HEK293 (cell line): ENCODE measurements around the gene HRAS.

Source experiments
- CTCF ChIA-PET: fragments of 350-600 bp; formaldehyde crosslinking; extraction: SDS; loops from one replicate; lab custom pipeline; 2021; ENCODE audit warnings: antibody characterized with exemption; lab: Yijun Ruan, JAX
- POLR2A ChIA-PET: fragments of 300-600 bp; formaldehyde crosslinking; extraction: SDS; loops from one replicate; lab custom pipeline; 2020; ENCODE audit warnings: antibody characterized with exemption, inconsistent platforms; lab: Yijun Ruan, JAX
- H3K27ac ChIP-seq: fragments of 200-500 bp; sonication (Bioruptor generic); 2 replicates; pipeline ENCODE4 v1.5.1; 2014; ENCODE audit warnings: low read depth, low read length, control low read depth, inconsistent platforms; ENCODE audit errors: extremely low read depth
- H3K36me3 ChIP-seq, 2 experiments: fragments of 200-500 bp in 1 of 2; sonication (Bioruptor generic) in 1 of 2; 1 replicate in 1 of 2; 2 replicates in 1 of 2; pipeline ENCODE4 v1.5.1; 2014 to 2017; ENCODE audit warnings: inconsistent platforms in 2 of 2, low read length in 2 of 2; ENCODE audit not compliant: control insufficient read depth in 2 of 2, insufficient read depth in 1 of 2
- H3K4me1 ChIP-seq: fragments of 200-500 bp; sonication (Bioruptor generic); 2 replicates; pipeline ENCODE4 v1.5.1; 2014; ENCODE audit warnings: mild to moderate bottlenecking, low read length, inconsistent platforms; ENCODE audit not compliant: control insufficient read depth, insufficient read depth
- H3K4me3 ChIP-seq: 2 replicates; pipeline ENCODE4 v1.5.1; 2011; ENCODE audit warnings: low read depth, mild to moderate bottlenecking, control low read depth, low read length, moderate library complexity
- H3K9me3 ChIP-seq: fragments of 200-500 bp; sonication (Bioruptor generic); 2 replicates; pipeline ENCODE4 v1.5.1; 2014; ENCODE audit warnings: low read depth, low read length, inconsistent platforms; ENCODE audit not compliant: control insufficient read depth, insufficient read depth
- GLIS1 ChIP-seq: fragments of 450-650 bp; formaldehyde crosslinking; IDR thresholded peaks from 2 replicates; pipeline ENCODE4 v1.5.1; 2016; ENCODE audit warnings: missing biosample characterization, missing genetic modification characterization
- ZBTB1 ChIP-seq: fragments of 450-650 bp; formaldehyde crosslinking; IDR thresholded peaks from 2 replicates; pipeline ENCODE4 v1.5.1; 2016; ENCODE audit warnings: missing biosample characterization, missing genetic modification characterization
- ZFP37 ChIP-seq: fragments of 450-650 bp; formaldehyde crosslinking; IDR thresholded peaks from 2 replicates; pipeline ENCODE4 v1.5.1; 2016; ENCODE audit warnings: missing biosample characterization, missing genetic modification characterization
- ZFP41 ChIP-seq: fragments of 450-650 bp; formaldehyde crosslinking; IDR thresholded peaks from 2 replicates; pipeline ENCODE4 v1.5.1; 2016; ENCODE audit warnings: missing biosample characterization, missing genetic modification characterization, borderline replicate concordance
- ZNF132 ChIP-seq: fragments of 450-650 bp; formaldehyde crosslinking; IDR thresholded peaks from 2 replicates; pipeline ENCODE4 v1.5.1; 2017; ENCODE audit warnings: missing biosample characterization, missing genetic modification characterization, borderline replicate concordance
- ZNF16 ChIP-seq: fragments of 450-650 bp; formaldehyde crosslinking; IDR thresholded peaks from 2 replicates; pipeline ENCODE4 v1.5.1; 2016; ENCODE audit warnings: low read depth, missing biosample characterization, missing genetic modification characterization
- ZNF202 ChIP-seq: fragments of 450-650 bp; formaldehyde crosslinking; IDR thresholded peaks from 2 replicates; pipeline ENCODE4 v1.5.1; 2016; ENCODE audit warnings: missing biosample characterization, missing genetic modification characterization, borderline replicate concordance
- ZNF223 ChIP-seq: fragments of 450-650 bp; formaldehyde crosslinking; IDR thresholded peaks from 2 replicates; pipeline ENCODE4 v1.5.1; 2016; ENCODE audit warnings: missing biosample characterization, missing genetic modification characterization
- ZNF239 ChIP-seq: fragments of 450-650 bp; formaldehyde crosslinking; IDR thresholded peaks from 2 replicates; pipeline ENCODE4 v1.5.1; 2016; ENCODE audit warnings: missing biosample characterization, missing genetic modification characterization
- ZNF311 ChIP-seq: fragments of 450-650 bp; formaldehyde crosslinking; IDR thresholded peaks from 2 replicates; pipeline ENCODE4 v1.5.1; 2017; ENCODE audit warnings: missing biosample characterization, missing genetic modification characterization, borderline replicate concordance
- ZNF433 ChIP-seq: fragments of 450-650 bp; formaldehyde crosslinking; IDR thresholded peaks from 2 replicates; pipeline ENCODE4 v1.5.1; 2016; ENCODE audit warnings: missing biosample characterization, missing genetic modification characterization, low read depth
- ZNF518A ChIP-seq: fragments of 450-650 bp; formaldehyde crosslinking; conservative IDR thresholded peaks from 2 replicates; pipeline ENCODE4 v1.5.1; 2016; ENCODE audit warnings: low read depth, missing biosample characterization, missing genetic modification characterization
- ZNF626 ChIP-seq: fragments of 450-650 bp; sonication (Bioruptor Pico); formaldehyde crosslinking; IDR thresholded peaks from 2 replicates; pipeline ENCODE4 v1.5.1; 2018; ENCODE audit warnings: missing biosample characterization, missing genetic modification characterization, inconsistent platforms
- ZNF76 ChIP-seq: fragments of 450-650 bp; formaldehyde crosslinking; IDR thresholded peaks from 2 replicates; pipeline ENCODE4; 2016; ENCODE audit warnings: low read depth, missing biosample characterization, missing genetic modification characterization, borderline replicate concordance
- ZNF791 ChIP-seq: fragments of 450-650 bp; formaldehyde crosslinking; IDR thresholded peaks from 2 replicates; pipeline ENCODE4 v1.5.1; 2016; ENCODE audit warnings: missing biosample characterization, missing genetic modification characterization
- ZSCAN4 ChIP-seq: fragments of 450-650 bp; formaldehyde crosslinking; IDR thresholded peaks from 2 replicates; pipeline ENCODE4 v1.5.1; 2017; ENCODE audit warnings: missing biosample characterization, missing genetic modification characterization
- TF ChIP-seq, protein P1 (sequence below): fragments of 450-650 bp; formaldehyde crosslinking; IDR thresholded peaks from 2 replicates; pipeline ENCODE4 v1.5.1; 2016; ENCODE audit warnings: missing biosample characterization, missing genetic modification characterization, low read depth

Gene HRAS

GRCh38 chr11:526192-526591 lies 9.2 kb downstream of the HRAS start:
- TF ChIP-seq ZNF132 (tag by site-specific recombination) (no peak), ZNF791 (tag by site-specific recombination) (no peak), ZNF626 (tag by site-specific recombination) (no peak), ZNF311 (tag by site-specific recombination) (no peak), ZNF76 (no peak), GLIS1 (tag by site-specific recombination) (no peak), ZSCAN4 (tag by site-specific recombination) (no peak), ZFP41 (tag by site-specific recombination) (no peak), ZNF223 (tag by site-specific recombination) (no peak), ZNF433 (tag by site-specific recombination) (no peak), ZNF16 (tag by site-specific recombination) (no peak)
- TF ChIP-seq, protein P1, sequence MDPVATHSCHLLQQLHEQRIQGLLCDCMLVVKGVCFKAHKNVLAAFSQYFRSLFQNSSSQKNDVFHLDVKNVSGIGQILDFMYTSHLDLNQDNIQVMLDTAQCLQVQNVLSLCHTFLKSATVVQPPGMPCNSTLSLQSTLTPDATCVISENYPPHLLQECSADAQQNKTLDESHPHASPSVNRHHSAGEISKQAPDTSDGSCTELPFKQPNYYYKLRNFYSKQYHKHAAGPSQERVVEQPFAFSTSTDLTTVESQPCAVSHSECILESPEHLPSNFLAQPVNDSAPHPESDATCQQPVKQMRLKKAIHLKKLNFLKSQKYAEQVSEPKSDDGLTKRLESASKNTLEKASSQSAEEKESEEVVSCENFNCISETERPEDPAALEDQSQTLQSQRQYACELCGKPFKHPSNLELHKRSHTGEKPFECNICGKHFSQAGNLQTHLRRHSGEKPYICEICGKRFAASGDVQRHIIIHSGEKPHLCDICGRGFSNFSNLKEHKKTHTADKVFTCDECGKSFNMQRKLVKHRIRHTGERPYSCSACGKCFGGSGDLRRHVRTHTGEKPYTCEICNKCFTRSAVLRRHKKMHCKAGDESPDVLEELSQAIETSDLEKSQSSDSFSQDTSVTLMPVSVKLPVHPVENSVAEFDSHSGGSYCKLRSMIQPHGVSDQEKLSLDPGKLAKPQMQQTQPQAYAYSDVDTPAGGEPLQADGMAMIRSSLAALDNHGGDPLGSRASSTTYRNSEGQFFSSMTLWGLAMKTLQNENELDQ (tag by site-specific recombination), result no peak
- no peak overlapping the region for H3K4me3 ChIP-seq
- ChIA-PET POLR2A (no interaction called here), CTCF (no interaction called here)
- H3K4me1 ChIP-seq, result no peaks in the 10 kb centered on the region
- H3K27ac ChIP-seq, result no peak overlapping the region
- H3K36me3 ChIP-seq, result peaks cover 0 to 19% of the 10 kb centered on the region in 2 experiments; a peak in 1 of 3 replicates
- no peaks in the 10 kb centered on the region for H3K9me3 ChIP-seq

- Histone ChIP-seq H3K36me3 (no peaks in the 10 kb centered on the region), H3K4me3 (no peak overlapping the region), H3K27ac (no peak overlapping the region), H3K4me1 (no peaks in the 10 kb centered on the region), H3K9me3 (no peaks in the 10 kb centered on the region)
- ChIA-PET CTCF (interaction anchor here (0.7 to 0.9 kb wide), 3 partner anchors 9 to 185 kb away, joined by 3 read pairs; partner anchors contain the start of gene EPS8L2), POLR2A (interaction anchor here (1.1 to 1.2 kb wide), 2 partner anchors 13 to 15 kb away, joined by 3 to 4 read pairs; no protein-coding TSS in a partner anchor)
- no peak for TF ChIP-seq ZNF202
- TF ChIP-seq ZFP37, result no peak
Measured at GRCh38 chr11:521177-521688, 14.1 kb downstream of the HRAS start.

- no peaks in the 10 kb centered on the region for H3K4me1 ChIP-seq
- no peak overlapping the region for H3K4me3 ChIP-seq
- no peaks in the 10 kb centered on the region for H3K9me3 ChIP-seq
- ChIA-PET CTCF (interaction anchor here (0.8 to 1.3 kb wide), 4 partner anchors 9 to 71 kb away, joined by 3 read pairs; no protein-coding TSS in a partner anchor), POLR2A (interaction anchor here (1.1 kb wide), 1 partner anchor 14 kb away, joined by 4 read pairs; no protein-coding TSS in a partner anchor)
- no peak for TF ChIP-seq ZNF239 (tag by site-specific recombination)
- TF ChIP-seq ZBTB1 (tag by site-specific recombination), result no peak
- no peak for TF ChIP-seq ZNF518A (tag by site-specific recombination)
- TF ChIP-seq ZNF223 (tag by site-specific recombination), result no peak
- no peaks in the 10 kb centered on the region for H3K36me3 ChIP-seq
- no peak overlapping the region for H3K27ac ChIP-seq
Measured at GRCh38 chr11:520428-521176, 14.8 kb downstream of the HRAS start.
